ENCODE measurements around the gene HEPACAM2.

GRCh38 chr7:93194386-93194785 is 31.9 kb downstream of the HEPACAM2 start:
- TF ChIP-seq CTCF (IDR thresholded peaks at IDR 0.05) (no peak), POLR2A (IDR thresholded peaks at IDR 0.05) (no peak)
